Fibroblast of lung (primary cell): ENCODE measurements around the gene ELMO1. TPM values are rescaled to one million over a fixed set of nuclear protein-coding genes. Genes with fewer than 3 reads are reported as not detected.
A peak's percentile ranks its signal among the peaks of the same experiment; 100 is the strongest.

Experiments
- DNase-seq, 2 donors: peaks; one replicate each; pipeline versions ENCODE4 v3.0.0 to v3.0.0-alpha.2; 2010; ENCODE audit warnings: low read depth in 2 of 2
- H2AFZ ChIP-seq: 2 replicates; pipeline ENCODE4 v1.5.1; 2012; ENCODE audit warnings: low read length, control low read depth, inconsistent platforms
- H3K27ac ChIP-seq: 2 replicates; pipeline ENCODE4 v1.5.1; 2011; ENCODE audit warnings: low read length, control low read depth; ENCODE audit not compliant: insufficient read depth
- H3K27me3 ChIP-seq: 2 replicates; pipeline ENCODE4 v1.5.1; 2011; ENCODE audit warnings: mild to moderate bottlenecking, low read length; ENCODE audit not compliant: control insufficient read depth, insufficient read depth
- H3K36me3 ChIP-seq: 2 replicates; pipeline ENCODE4 v1.5.1; 2011; ENCODE audit warnings: low read length; ENCODE audit not compliant: control insufficient read depth, insufficient read depth
- H3K4me1 ChIP-seq: 2 replicates; pipeline ENCODE4 v1.5.1; 2011; ENCODE audit warnings: low read length; ENCODE audit not compliant: control insufficient read depth, insufficient read depth; ENCODE audit errors: extremely low read depth
- H3K4me2 ChIP-seq: 2 replicates; pipeline ENCODE4 v1.5.1; 2011; ENCODE audit warnings: low read length, control low read depth; ENCODE audit not compliant: insufficient read depth; ENCODE audit errors: extremely low read depth
- H3K4me3 ChIP-seq, 4 experiments: fragments of 200-600 bp in 1 of 4; sonication (generic) in 1 of 4; replicated peaks in 1 of 4; 2 replicates each; pipeline ENCODE4 v1.5.1; 2011 to 2016; ENCODE audit warnings: low read length in 4 of 4, low read depth in 3 of 4, mild to moderate bottlenecking in 3 of 4, control low read depth in 2 of 4, inconsistent platforms in 1 of 4, mixed read lengths in 1 of 4; ENCODE audit not compliant: insufficient read depth in 1 of 4; ENCODE audit errors: control extremely low read depth in 1 of 4
- H3K79me2 ChIP-seq: 2 replicates; pipeline ENCODE4 v1.5.1; 2012; ENCODE audit warnings: mild to moderate bottlenecking, low read length, inconsistent platforms; ENCODE audit not compliant: control insufficient read depth, insufficient read depth
- H3K9ac ChIP-seq: 2 replicates; pipeline ENCODE4 v1.5.1; 2011; ENCODE audit warnings: mild to moderate bottlenecking, low read length, control low read depth; ENCODE audit not compliant: insufficient read depth
- H3K9me3 ChIP-seq: 2 replicates; pipeline ENCODE4 v1.5.1; 2012; ENCODE audit warnings: low read depth, low read length; ENCODE audit not compliant: control insufficient read depth, insufficient read depth
- H4K20me1 ChIP-seq: 2 replicates; pipeline ENCODE4 v1.5.1; 2011; ENCODE audit warnings: low read length; ENCODE audit not compliant: control insufficient read depth, insufficient read depth; ENCODE audit errors: extremely low read depth
- CTCF ChIP-seq, 2 donors: IDR thresholded peaks in 1 of 2; conservative IDR thresholded peaks in 1 of 2; 1 replicate in 1 of 2; 2 replicates in 1 of 2; pipeline ENCODE4 v1.5.1; 2011 to 2012; ENCODE audit warnings: low read length in 2 of 2, control low read depth in 1 of 2, inconsistent platforms in 1 of 2, low read depth in 1 of 2, mild to moderate bottlenecking in 1 of 2
- EZH2 ChIP-seq: IDR thresholded peaks from 2 replicates; pipeline ENCODE4 v1.5.1; 2012; ENCODE audit warnings: low read length, control low read depth, mild to moderate bottlenecking; ENCODE audit errors: missing control alignments
- polyA plus RNA-seq, 2 donors: library from polyadenylated mRNA; depleted of rRNA in 1 of 2; stranded (reverse) in 1 of 2; unstranded in 1 of 2; fragments of >200 nt; gene quantifications; 2 replicates each; pipeline ENCODE4 v1.2.1, GENCODE V29; 2011 to 2012; ENCODE audit warnings: missing spikeins in 1 of 2
- total RNA-seq: library from RNA; depleted of rRNA; stranded (reverse); fragments of >200 nt; gene quantifications from 2 replicates; pipeline ENCODE4 v1.2.1, GENCODE V29; 2014

ELMO1 gene
- total and polyA plus RNA-seq, 2 donors (not counting 1 experiment from before 2014, with no cell fraction given): 0.50 TPM; not detected in 1

- Histone ChIP-seq H3K4me1 (no peaks in the 10 kb centered on the region), H3K9ac (no peak overlapping the region), H3K79me2 (no peaks in the 10 kb centered on the region)
Measured at GRCh38 chr7:37286454-37286832, 162.2 kb downstream of the ELMO1 start.

GRCh38 chr7:37285706-37286453 lies 162.8 kb downstream of the ELMO1 start:
- no peaks in the 10 kb centered on the region for H3K36me3 ChIP-seq
- no peaks in the 10 kb centered on the region for H3K9me3 ChIP-seq
- no peak for TF ChIP-seq EZH2
- no peak for TF ChIP-seq CTCF (conservative IDR thresholded peaks at IDR 0.05 in 1 of 2, IDR thresholded peaks at IDR 0.05 in 1 of 2; ENCODE audit: low read depth in 1 of 2, low read length in 2 of 2)

More at GRCh38 chr7:37286454-37286832, 162.2 kb downstream of the ELMO1 start:
- H2AFZ ChIP-seq: no peak overlapping the region
- H3K4me2 ChIP-seq: no peak overlapping the region
- no peak overlapping the region for H3K27ac ChIP-seq
- no peaks in the 10 kb centered on the region for H4K20me1 ChIP-seq
- H3K4me3 ChIP-seq: no peak overlapping the region
- H3K9me3 ChIP-seq: no peaks in the 10 kb centered on the region
- TF ChIP-seq CTCF (conservative IDR thresholded peaks at IDR 0.05 in 1 of 2, IDR thresholded peaks at IDR 0.05 in 1 of 2; ENCODE audit: low read depth in 1 of 2, low read length in 2 of 2) (no peak), EZH2 (no peak)
- H3K36me3 ChIP-seq: no peaks in the 10 kb centered on the region
- DNase-seq: no peak
- H3K27me3 ChIP-seq: no peaks in the 10 kb centered on the region

GRCh38 chr7:37284805-37285231 lies 163.8 kb downstream of the ELMO1 start:
- peak in 1 of 2 donors; percentile 28 for DNase-seq
- Histone ChIP-seq H3K27ac (no peak overlapping the region), H3K36me3 (no peaks in the 10 kb centered on the region), H3K4me1 (no peaks in the 10 kb centered on the region), H3K4me3 (no peak overlapping the region), H2AFZ (no peak overlapping the region), H3K79me2 (no peaks in the 10 kb centered on the region), H3K9ac (no peak overlapping the region), H3K4me2 (no peak overlapping the region), H4K20me1 (no peaks in the 10 kb centered on the region), H3K9me3 (no peaks in the 10 kb centered on the region), H3K27me3 (no peaks in the 10 kb centered on the region)
- TF ChIP-seq CTCF (conservative IDR thresholded peaks at IDR 0.05 in 1 of 2, IDR thresholded peaks at IDR 0.05 in 1 of 2; ENCODE audit: low read depth in 1 of 2, low read length in 2 of 2) (peak in 1 of 2 donors; percentile 50), EZH2 (no peak)

More at GRCh38 chr7:37285706-37286453, 162.8 kb downstream of the ELMO1 start:
- Histone ChIP-seq H3K79me2 (no peaks in the 10 kb centered on the region), H3K9ac (no peak overlapping the region), H4K20me1 (no peaks in the 10 kb centered on the region), H3K27me3 (no peaks in the 10 kb centered on the region), H3K4me2 (no peak overlapping the region), H2AFZ (no peak overlapping the region), H3K4me3 (no peak overlapping the region), H3K27ac (no peak overlapping the region), H3K4me1 (no peaks in the 10 kb centered on the region)
- DNase-seq: no peak
